HCT116 (cell line): ENCODE data around the gene ARL8B. TPM values are rescaled to one million over a fixed set of nuclear protein-coding genes. Genes with fewer than 3 reads are reported as not detected.

Experiments used
- ATAC-seq: fragments of 200-7000 bp; cut with Tn5 transposase; 2 replicates; pipeline ENCODE4 v1.9.1; 2020; ENCODE audit warnings: mild to moderate bottlenecking, moderate library complexity
- BruUV-seq: library from RNA; stranded (reverse); fragments of 400-500 nt; replicated peaks from 2 replicates; lab custom pipeline; 2021; lab: Mats Ljungman, UMichigan
- CTCF ChIA-PET: fragments of 300-600 bp; sonication (Branson Sonifier 250); formaldehyde crosslinking; loops from one replicate; lab custom pipeline; 2021; ENCODE audit warnings: antibody characterized with exemption; lab: Charles Lee
- POLR2A ChIA-PET: fragments of 300-600, 350-600 bp; sonication (Branson Sonifier 250); formaldehyde crosslinking; loops from one replicate; lab custom pipeline; 2021; ENCODE audit warnings: antibody characterized with exemption; lab: Charles Lee
- RAD21 ChIA-PET, 2 experiments: fragments of 300-600 bp; sonication (Branson Sonifier 250); formaldehyde crosslinking; loops; one replicate each; lab custom pipeline; 2023; ENCODE audit warnings: low total read pairs in 2 of 2; ENCODE audit not compliant: uncharacterized antibody in 2 of 2, unreplicated experiment in 2 of 2, low non-redundant PET in 1 of 2; lab: Charles Lee
- DNase-seq: peaks from one replicate; pipeline ENCODE4 v3.0.0-alpha.2; 2010; ENCODE audit warnings: low read depth, low spot score
- H2AFZ ChIP-seq: fragments of 200-600 bp; shearing (Covaris generic), sonication (generic); 2 replicates; pipeline ENCODE4 v1.6.1; 2017; ENCODE audit warnings: low read depth, mixed run types, mixed read lengths, antibody characterized with exemption, low read length; ENCODE audit not compliant: poor library complexity, severe bottlenecking
- H3K27ac ChIP-seq: 2 replicates; pipeline ENCODE4 v1.5.1; 2012; ENCODE audit warnings: low read depth, low read length
- H3K27me3 ChIP-seq: fragments of 200-600 bp; sonication (generic); 2 replicates; pipeline ENCODE4 v1.6.1; 2016; ENCODE audit warnings: mixed run types, low read length, mixed read lengths; ENCODE audit not compliant: insufficient read depth
- H3K36me3 ChIP-seq, 2 experiments: fragments of 200-500 bp in 1 of 2; fragments of 200-600 bp in 1 of 2; sonication (Bioruptor generic) in 1 of 2; sonication (generic) in 1 of 2; 2 replicates each; pipeline versions ENCODE4 v1.5.1 to v1.6.1; 2014 to 2016; ENCODE audit warnings: low read length in 2 of 2, inconsistent platforms in 1 of 2, mixed read lengths in 1 of 2, mixed run types in 1 of 2; ENCODE audit not compliant: insufficient read depth in 2 of 2, control insufficient read depth in 1 of 2
- H3K4me1 ChIP-seq, 2 experiments: fragments of 200-600 bp in 1 of 2; sonication (generic) in 1 of 2; 2 replicates each; pipeline versions ENCODE4 v1.5.1 to v1.6.1; 2012 to 2017; ENCODE audit warnings: low read length in 2 of 2, inconsistent platforms in 1 of 2, mild to moderate bottlenecking in 1 of 2, mixed read lengths in 1 of 2, mixed run types in 1 of 2, moderate library complexity in 1 of 2; ENCODE audit not compliant: insufficient read depth in 2 of 2, control insufficient read depth in 1 of 2
- H3K4me2 ChIP-seq: fragments of 200-600 bp; sonication (generic); 2 replicates; pipeline ENCODE4 v1.6.1; 2017; ENCODE audit warnings: mixed run types, low read length, mixed read lengths
- H3K4me3 ChIP-seq, 2 experiments: fragments of 200-600 bp in 1 of 2; sonication (generic) in 1 of 2; replicated peaks in 1 of 2; 2 replicates each; pipeline ENCODE4 v1.5.1; 2011 to 2016; ENCODE audit warnings: low read length in 2 of 2, control low read depth in 1 of 2, low read depth in 1 of 2, mild to moderate bottlenecking in 1 of 2, mixed read lengths in 1 of 2, mixed run types in 1 of 2
- H3K79me2 ChIP-seq: fragments of 200-600 bp; sonication (generic); 2 replicates; pipeline ENCODE4 v1.6.1; 2017; ENCODE audit warnings: mild to moderate bottlenecking, mixed run types, low read length, moderate library complexity, mixed read lengths; ENCODE audit not compliant: insufficient read depth
- H3K9ac ChIP-seq: fragments of 200-600 bp; sonication (generic); 2 replicates; pipeline ENCODE4 v1.6.1; 2016; ENCODE audit warnings: low read length, mixed read lengths
- H3K9me2 ChIP-seq: fragments of 200-600 bp; sonication (generic), shearing (Covaris generic); 2 replicates; pipeline ENCODE4 v1.6.1; 2017; ENCODE audit warnings: mixed run types, mild to moderate bottlenecking, moderate library complexity; ENCODE audit not compliant: insufficient read depth
- H3K9me3 ChIP-seq, 2 experiments: fragments of 200-500 bp in 1 of 2; fragments of 200-600 bp in 1 of 2; sonication (Bioruptor generic) in 1 of 2; sonication (generic) in 1 of 2; 2 replicates each; pipeline ENCODE4 v1.6.1; 2014 to 2017; ENCODE audit warnings: low read length in 2 of 2, mixed read lengths in 2 of 2, inconsistent platforms in 1 of 2, low read depth in 1 of 2, mild to moderate bottlenecking in 1 of 2, mixed run types in 1 of 2, moderate library complexity in 1 of 2; ENCODE audit not compliant: control insufficient read depth in 1 of 2, insufficient read depth in 1 of 2
- H4K20me1 ChIP-seq: fragments of 200-600 bp; sonication (generic), shearing (Covaris generic); 2 replicates; pipeline ENCODE4 v1.6.1; 2017; ENCODE audit warnings: mixed run types, mild to moderate bottlenecking, moderate library complexity; ENCODE audit not compliant: insufficient read depth
- CEBPB ChIP-seq: IDR thresholded peaks from 2 replicates; pipeline ENCODE4 v1.6.1; 2012; ENCODE audit warnings: low read depth
- ELF1 ChIP-seq: IDR thresholded peaks from 2 replicates; pipeline ENCODE4 v1.6.1; 2012; ENCODE audit warnings: low read depth, borderline replicate concordance
- EZH2phosphoT487 ChIP-seq: fragments of 200-600 bp; IDR thresholded peaks from 2 replicates; pipeline ENCODE4 v1.6.1; 2018; ENCODE audit warnings: antibody characterized with exemption, borderline replicate concordance
- FOSL1 ChIP-seq: IDR thresholded peaks from 2 replicates; pipeline ENCODE4 v1.6.1; 2012; ENCODE audit warnings: low read depth
- POLR2A ChIP-seq: IDR thresholded peaks from 2 replicates; pipeline ENCODE4 v1.7.0; 2011; ENCODE audit warnings: borderline replicate concordance; ENCODE audit not compliant: insufficient read depth, insufficient read length; ENCODE audit errors: extremely low read depth
- POLR2AphosphoS5 ChIP-seq: IDR thresholded peaks from 2 replicates; pipeline ENCODE4 v1.6.1; 2011; ENCODE audit warnings: mild to moderate bottlenecking, low read depth, low read length, moderate library complexity
- SIN3A ChIP-seq: IDR thresholded peaks from 2 replicates; pipeline ENCODE4 v1.6.1; 2012; ENCODE audit warnings: low read depth
- TCF7L2 ChIP-seq: IDR thresholded peaks from 2 replicates; pipeline ENCODE4 v1.7.0; 2011; ENCODE audit warnings: borderline replicate concordance, inconsistent platforms; ENCODE audit not compliant: insufficient read depth, insufficient read length; ENCODE audit errors: extremely low read depth
- YY1 ChIP-seq: IDR thresholded peaks from 2 replicates; pipeline ENCODE4 v1.6.1; 2011; ENCODE audit warnings: low read length, low read depth, moderate library complexity, mild to moderate bottlenecking; ENCODE audit not compliant: insufficient replicate concordance; ENCODE audit errors: extremely low read depth
- ZFX ChIP-seq: fragments of 450-650 bp; IDR thresholded peaks from 2 replicates; pipeline ENCODE4 v1.6.1; 2017
- ZNF274 ChIP-seq: fragments of 200-500 bp; sonication (Bioruptor generic); IDR thresholded peaks from 2 replicates; pipeline ENCODE4 v1.6.1; 2014; ENCODE audit warnings: mild to moderate bottlenecking, low read depth, low read length, inconsistent platforms
- intact Hi-C: fragments of 100-400 bp; cut with micrococcal nuclease; formaldehyde crosslinking; loops from 2 replicates; pipeline ENCODE4 v1.10.0; 2022
- total RNA-seq: library from RNA; stranded (reverse); gene quantifications from one replicate; pipeline ENCODE4 v1.2.1, GENCODE V29; 2021; ENCODE audit not compliant: unreplicated experiment
- TF ChIP-seq, protein P1 (sequence below): IDR thresholded peaks from 2 replicates; pipeline ENCODE4 v1.6.1; 2011; ENCODE audit warnings: mild to moderate bottlenecking, low read length, moderate library complexity; ENCODE audit not compliant: insufficient replicate concordance; ENCODE audit errors: extremely low read depth
- TF ChIP-seq, protein P2 (sequence below): IDR thresholded peaks from 2 replicates; pipeline ENCODE4 v1.6.1; 2012

ARL8B gene
- total RNA-seq, 1 experiment from 2014 or later, result 38.1 TPM

DNA sequence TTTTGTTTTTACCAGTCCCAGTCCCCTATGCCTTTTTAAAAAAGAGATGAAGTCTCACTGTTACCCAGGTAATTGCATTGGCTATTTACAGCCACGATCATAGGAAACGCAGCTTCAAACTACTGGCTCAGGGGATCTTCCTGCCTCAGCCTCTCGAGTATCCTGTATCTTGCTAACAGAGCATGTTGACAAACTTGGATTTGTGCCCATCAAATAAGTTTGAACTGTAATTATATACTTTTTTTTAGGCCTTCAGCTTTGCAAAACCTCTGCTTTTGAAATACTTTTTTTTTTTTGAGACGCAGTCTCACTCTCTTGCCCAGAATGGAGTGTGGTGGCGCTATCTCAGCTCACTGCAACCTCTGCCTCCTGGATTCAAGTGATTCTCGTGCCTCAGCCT is 62.4 kb downstream of the ARL8B start:
- peaks cover 4 to 12% of the 10 kb centered on the region in 2 experiments for H3K4me1 ChIP-seq
- TF ChIP-seq TCF7L2, result no peak
- no peak for TF ChIP-seq ELF1
- TF ChIP-seq CEBPB, result no peak
- no peak for TF ChIP-seq ZFX
- TF ChIP-seq EZH2phosphoT487, result no peak
- TF ChIP-seq, all 23 proteins: peak for 0
- Histone ChIP-seq H3K9me3 (no peaks in the 10 kb centered on the region), H3K27me3 (no peaks in the 10 kb centered on the region), H3K4me2 (no peak overlapping the region), H3K36me3 (0 out of 4 replicates have a peak, but pooled peaks cover 0 to 3% of the 10 kb centered on the region in 2 experiments), H3K27ac (no peak overlapping the region), H3K4me3 (no peak overlapping the region), H4K20me1 (no peaks in the 10 kb centered on the region; the same call in 1 of the 2 replicates), H2AFZ (no peak overlapping the region), H3K79me2 (peaks cover 19% of the 10 kb centered on the region), H3K9ac (no peak overlapping the region), H3K9me2 (no peaks in the 10 kb centered on the region)
- intact Hi-C loops, result no loop called here
- POLR2A ChIA-PET, result no interaction called here
- ATAC-seq (no peak), DNase-seq (no peak)
- CTCF ChIA-PET, result no interaction called here
- RAD21 ChIA-PET, result no interaction called here
- BruUV-seq, result no TSS peak

DNA sequence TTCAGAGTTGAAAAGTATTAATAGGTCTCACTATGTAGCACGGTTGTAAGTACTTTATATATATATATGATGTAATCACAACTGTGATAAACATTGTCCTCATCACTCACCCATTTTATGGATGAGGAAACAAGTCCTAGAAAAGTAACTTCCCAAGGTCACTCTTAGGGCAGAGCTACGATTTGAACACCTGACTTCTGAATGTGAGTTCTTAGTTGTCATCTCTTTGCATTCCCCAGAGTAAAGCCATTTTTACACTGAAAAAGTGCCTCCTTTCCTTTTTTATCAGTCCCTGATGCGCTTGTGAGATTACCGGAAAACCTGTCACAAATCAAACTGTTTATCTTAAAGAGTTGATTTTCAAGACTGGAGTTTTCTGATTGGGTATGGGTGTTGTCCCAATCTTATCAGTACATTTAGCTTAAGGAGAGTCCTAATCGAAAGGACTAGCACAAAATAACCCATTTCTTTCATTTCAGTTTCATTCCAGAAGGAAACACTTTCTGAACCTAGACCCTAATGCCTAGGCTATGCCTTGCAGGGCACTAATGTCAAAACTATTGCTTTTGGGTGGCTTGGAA is 63.1 kb downstream of the ARL8B start:
- 0 out of 4 replicates have a peak, but pooled peaks cover 0 to 3% of the 10 kb centered on the region in 2 experiments for H3K36me3 ChIP-seq
- H3K9me3 ChIP-seq, result no peaks in the 10 kb centered on the region
- TF ChIP-seq POLR2AphosphoS5 (no peak), ZFX (no peak), POLR2A (no peak), ELF1 (no peak), FOSL1 (no peak), SIN3A (no peak), ZNF274 (no peak), YY1 (no peak)
- TF ChIP-seq, protein P1, sequence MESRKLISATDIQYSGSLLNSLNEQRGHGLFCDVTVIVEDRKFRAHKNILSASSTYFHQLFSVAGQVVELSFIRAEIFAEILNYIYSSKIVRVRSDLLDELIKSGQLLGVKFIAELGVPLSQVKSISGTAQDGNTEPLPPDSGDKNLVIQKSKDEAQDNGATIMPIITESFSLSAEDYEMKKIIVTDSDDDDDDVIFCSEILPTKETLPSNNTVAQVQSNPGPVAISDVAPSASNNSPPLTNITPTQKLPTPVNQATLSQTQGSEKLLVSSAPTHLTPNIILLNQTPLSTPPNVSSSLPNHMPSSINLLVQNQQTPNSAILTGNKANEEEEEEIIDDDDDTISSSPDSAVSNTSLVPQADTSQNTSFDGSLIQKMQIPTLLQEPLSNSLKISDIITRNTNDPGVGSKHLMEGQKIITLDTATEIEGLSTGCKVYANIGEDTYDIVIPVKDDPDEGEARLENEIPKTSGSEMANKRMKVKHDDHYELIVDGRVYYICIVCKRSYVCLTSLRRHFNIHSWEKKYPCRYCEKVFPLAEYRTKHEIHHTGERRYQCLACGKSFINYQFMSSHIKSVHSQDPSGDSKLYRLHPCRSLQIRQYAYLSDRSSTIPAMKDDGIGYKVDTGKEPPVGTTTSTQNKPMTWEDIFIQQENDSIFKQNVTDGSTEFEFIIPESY, result no peak
- TF ChIP-seq, protein P2, sequence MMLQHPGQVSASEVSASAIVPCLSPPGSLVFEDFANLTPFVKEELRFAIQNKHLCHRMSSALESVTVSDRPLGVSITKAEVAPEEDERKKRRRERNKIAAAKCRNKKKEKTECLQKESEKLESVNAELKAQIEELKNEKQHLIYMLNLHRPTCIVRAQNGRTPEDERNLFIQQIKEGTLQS, result no peak
- no peaks in the 10 kb centered on the region for H3K27me3 ChIP-seq
- H2AFZ ChIP-seq, result no peak overlapping the region
- POLR2A ChIA-PET, result no interaction called here
- CTCF ChIA-PET, result no interaction called here
- peaks cover 4 to 12% of the 10 kb centered on the region in 2 experiments for H3K4me1 ChIP-seq
- intact Hi-C loops, result loop anchor here (5.0 kb wide), 1 partner anchor 208 kb away; the partner anchor contains the start of gene BHLHE40
- no peak overlapping the region for H3K4me2 ChIP-seq
- H3K79me2 ChIP-seq, result peaks cover 26% of the 10 kb centered on the region
- H4K20me1 ChIP-seq, result no peaks in the 10 kb centered on the region; the same call in 1 of the 2 replicates
- H3K9me2 ChIP-seq, result no peaks in the 10 kb centered on the region
- BruUV-seq, result no TSS peak
- DNase-seq (no peak), ATAC-seq (no peak)
- RAD21 ChIA-PET, result no interaction called here
- no peak overlapping the region for H3K4me3 ChIP-seq
- H3K9ac ChIP-seq, result no peak overlapping the region
- H3K27ac ChIP-seq, result no peak overlapping the region
